HepG2 (cell line): ENCODE measurements around the gene SLC43A1. TPM values are rescaled to one million over a fixed set of nuclear protein-coding genes. Genes with fewer than 3 reads are reported as not detected.

Experiments
- ELF3 ChIP-seq: IDR thresholded peaks from 2 replicates; pipeline ENCODE4 v1.6.1; 2016; ENCODE audit warnings: missing genetic modification reagents, missing compliant biosample characterization
- ELK4 ChIP-seq: sonication (generic); formaldehyde crosslinking; IDR thresholded peaks from 2 replicates; pipeline ENCODE4 v1.9.0; 2021; ENCODE audit warnings: missing genetic modification reagents, borderline replicate concordance
- FIP1L1 ChIP-seq: fragments of 200-400 bp; formaldehyde crosslinking; IDR thresholded peaks from 2 replicates; pipeline ENCODE4 v1.6.1; 2018; ENCODE audit warnings: low read depth, mild to moderate bottlenecking, low read length, moderate library complexity, borderline replicate concordance; ENCODE audit not compliant: insufficient read depth
- FOXA3 ChIP-seq: IDR thresholded peaks from 2 replicates; pipeline ENCODE4 v1.6.1; 2016; ENCODE audit warnings: missing genetic modification reagents, missing compliant biosample characterization
- KDM5A ChIP-seq: fragments of 200-600 bp; sonication (generic); IDR thresholded peaks from 2 replicates; pipeline ENCODE4 v1.7.0; 2018; ENCODE audit warnings: antibody characterized with exemption, mild to moderate bottlenecking, low read length, borderline replicate concordance
- ONECUT2 ChIP-seq: sonication (generic); formaldehyde crosslinking; IDR thresholded peaks from 2 replicates; pipeline ENCODE4 v1.4.0; 2020; ENCODE audit warnings: missing genetic modification reagents
- PPARG ChIP-seq: conservative IDR thresholded peaks from 2 replicates; pipeline ENCODE4 v1.6.1; 2016; ENCODE audit warnings: missing biosample characterization, missing genetic modification reagents
- RERE ChIP-seq: IDR thresholded peaks from 2 replicates; pipeline ENCODE4 v1.6.1; 2016; ENCODE audit warnings: low read depth, missing genetic modification reagents, missing compliant biosample characterization
- TCF7 ChIP-seq: sonication (generic); IDR thresholded peaks from 2 replicates; pipeline ENCODE4 v1.6.1; 2016; ENCODE audit warnings: antibody characterized with exemption, low read depth
- THAP11 ChIP-seq: IDR thresholded peaks from 2 replicates; pipeline ENCODE4 v1.6.1; 2016; ENCODE audit warnings: missing biosample characterization, missing genetic modification reagents
- ZFP36L1 ChIP-seq: sonication (generic); formaldehyde crosslinking; IDR thresholded peaks from 2 replicates; pipeline ENCODE4 v1.8.0; 2022; ENCODE audit warnings: mild to moderate bottlenecking, missing genetic modification reagents, moderate library complexity
- ZNF260 ChIP-seq: sonication (generic); formaldehyde crosslinking; IDR thresholded peaks from 2 replicates; pipeline ENCODE4 v1.4.0; 2020; ENCODE audit warnings: missing genetic modification reagents, low read depth, mild to moderate bottlenecking, borderline replicate concordance
- ZNF282 ChIP-seq: fragments of 450-650 bp; IDR thresholded peaks from 2 replicates; pipeline ENCODE4 v1.6.1; 2018; ENCODE audit not compliant: partially characterized antibody
- ZNF407 ChIP-seq: sonication (generic); formaldehyde crosslinking; IDR thresholded peaks from one replicate; pipeline ENCODE4 v1.5.1; 2020; ENCODE audit warnings: mild to moderate bottlenecking, missing genetic modification reagents; ENCODE audit errors: not compliant biosample characterization
- ZNF598 ChIP-seq: sonication (generic); formaldehyde crosslinking; IDR thresholded peaks from 2 replicates; pipeline ENCODE4 v1.5.1; 2020; ENCODE audit warnings: mild to moderate bottlenecking, missing genetic modification reagents, borderline replicate concordance
- ZNF75D ChIP-seq: sonication (generic); formaldehyde crosslinking; IDR thresholded peaks from 2 replicates; pipeline ENCODE4 v1.8.1; 2023; ENCODE audit warnings: missing genetic modification reagents, mild to moderate bottlenecking, borderline replicate concordance
- polyA plus RNA-seq, 8 experiments: library from polyadenylated mRNA; depleted of rRNA in 3 of 8; stranded (reverse) in 7 of 8; unstranded in 1 of 8; fragments of >200 nt; fragmentation: Illumina TruSeq in 4 of 8; extraction: Trizol in 4 of 8; gene quantifications; 2 replicates each; pipeline versions ENCODE4 v1.2.1 to v1.2.3, GENCODE V29; 2011 to 2016; ENCODE audit warnings: low read depth in 4 of 8, missing spikeins in 1 of 8, mixed read lengths in 1 of 8; ENCODE audit not compliant: insufficient read depth in 1 of 8
- total RNA-seq, 5 experiments: library from RNA; depleted of rRNA; stranded (reverse); fragments of >200 nt; fragmentation: Illumina TruSeq; extraction: Trizol; gene quantifications; 2 replicates each; pipeline ENCODE4 v1.2.3, GENCODE V29; 2016; ENCODE audit warnings: low read depth in 1 of 5

SLC43A1 gene
- total and polyA plus RNA-seq, 2 of the 13 experiments (the other 11 are each of a cell fraction or from before 2014, with no cell fraction given), result 72.3 to 87.6 TPM

- TF ChIP-seq RERE, result no peak
- no peak for TF ChIP-seq ONECUT2 (CRISPR knock-in tag)
- TF ChIP-seq ZNF260 (CRISPR knock-in tag), result no peak
- TF ChIP-seq PPARG (CRISPR knock-in tag), result peak; percentile 86
- TF ChIP-seq KDM5A, result no peak
- TF ChIP-seq ZNF282, result no peak
- TF ChIP-seq ELF3 (CRISPR knock-in tag), result peak; percentile 33; the same call in 1 of the 2 replicates
- TF ChIP-seq FIP1L1, result no peak
- no peak for TF ChIP-seq ZFP36L1 (CRISPR knock-in tag)
- peak; percentile 86 for TF ChIP-seq FOXA3 (CRISPR knock-in tag)
- no peak for TF ChIP-seq ZNF598 (CRISPR knock-in tag)
- TF ChIP-seq TCF7, result peak; percentile 51
- no peak for TF ChIP-seq ELK4 (CRISPR knock-in tag)
- TF ChIP-seq THAP11 (CRISPR knock-in tag), result peak; percentile 50
- no peak for TF ChIP-seq ZNF75D (CRISPR knock-in tag)
- TF ChIP-seq ZNF407 (CRISPR knock-in tag), result no peak
These were observed 12.6 kb downstream of the SLC43A1 start (continued) for GRCh38 chr11:57502870-57503269.
